RKO (cell line): ENCODE data around the gene TNFRSF14.
"Not testable (repeated sequence)": the region's sequence is repeated elsewhere in the genome, so short reads cannot be mapped to it uniquely, and the experiment has no call there.

ENCODE experiments used
- DNase-seq: peaks from one replicate; pipeline ENCODE4 v3.0.0-alpha.2; 2016; ENCODE audit warnings: low spot score

Gene TNFRSF14

DNA sequence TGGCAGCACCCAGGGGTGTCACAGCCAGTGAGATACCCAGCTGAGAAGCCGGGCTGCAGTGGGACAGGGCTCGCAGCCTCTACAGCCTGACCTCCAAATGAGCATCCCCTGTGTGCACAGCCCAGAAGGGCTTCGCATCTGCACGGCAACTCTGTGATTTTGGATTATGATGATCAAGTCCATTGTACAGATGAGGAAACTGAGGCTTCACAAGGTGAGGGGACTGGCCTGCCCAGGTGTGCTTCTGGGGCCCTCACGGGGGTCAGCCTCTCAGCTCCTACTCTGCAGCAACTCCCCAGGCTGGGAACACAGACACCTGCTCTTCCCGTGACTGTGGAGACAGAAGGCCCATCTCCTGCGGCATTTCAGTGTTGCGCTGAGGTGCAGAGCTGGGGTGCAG is 17.3 kb upstream of the TNFRSF14 start:
- DNase-seq, result no peak

DNA sequence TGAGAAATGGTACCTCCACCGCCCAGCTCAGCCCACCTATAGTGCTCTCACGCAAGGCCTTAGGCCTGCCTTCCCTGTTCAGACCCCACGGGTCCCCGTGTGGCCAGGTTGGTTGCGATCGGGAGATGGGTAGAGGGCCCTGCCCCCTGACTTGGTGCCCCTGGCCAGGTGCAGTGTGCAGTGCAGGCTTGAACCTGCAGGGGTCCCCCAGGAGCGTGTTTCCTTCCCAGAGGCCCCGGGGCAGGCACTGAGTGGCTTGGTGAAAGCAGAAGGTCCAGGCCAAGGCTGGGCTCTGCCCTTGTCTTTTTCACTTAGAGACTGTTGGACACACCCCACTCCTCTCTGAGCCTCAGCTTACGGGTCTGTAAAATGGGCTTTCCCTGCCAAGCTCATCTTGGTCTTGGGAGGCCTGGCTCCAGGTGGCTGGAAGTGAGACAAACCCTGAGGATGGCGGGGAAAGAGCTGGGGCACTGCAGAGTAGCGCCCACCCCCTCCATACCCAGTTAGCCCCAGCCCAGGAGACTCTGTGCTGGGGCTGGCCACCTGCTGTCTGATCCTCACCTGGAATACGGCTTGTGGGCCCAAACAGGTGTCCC is 16.8 kb upstream of the TNFRSF14 start:
- no peak for DNase-seq

DNA sequence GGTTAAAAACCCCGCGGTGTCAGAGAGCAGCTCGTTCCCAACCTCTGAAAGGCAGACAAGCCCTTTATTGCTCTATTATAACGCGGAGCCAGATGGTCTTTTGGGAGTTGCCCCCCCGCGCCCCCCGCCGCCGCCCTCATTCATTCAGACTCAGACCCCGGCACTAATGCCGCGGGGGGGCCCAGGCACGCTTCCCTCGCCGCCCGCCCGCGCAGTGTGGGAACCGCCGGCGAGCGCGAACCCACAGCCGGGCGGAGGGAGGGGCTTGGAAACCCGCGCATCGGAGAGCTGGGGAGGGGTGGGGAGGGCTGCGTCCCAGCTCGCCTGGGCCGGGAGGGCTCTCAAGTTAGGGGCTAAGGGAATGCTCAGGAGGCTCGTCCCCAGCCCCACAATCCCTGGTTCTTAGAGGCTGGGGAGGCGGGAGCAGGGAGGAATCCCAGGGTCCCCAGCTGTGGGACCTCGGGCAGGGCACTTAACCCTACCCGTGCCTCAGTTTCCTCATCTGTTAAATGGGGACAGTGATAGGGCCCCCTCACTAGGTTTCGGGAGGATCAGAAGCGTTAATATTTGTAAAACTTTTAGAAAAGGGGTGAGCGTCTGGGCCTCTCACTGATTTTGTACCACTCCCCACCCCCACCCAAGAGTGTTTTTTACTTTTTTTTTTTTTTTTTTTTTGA is 15.2 kb upstream of the TNFRSF14 start:
- no peak for DNase-seq

DNA sequence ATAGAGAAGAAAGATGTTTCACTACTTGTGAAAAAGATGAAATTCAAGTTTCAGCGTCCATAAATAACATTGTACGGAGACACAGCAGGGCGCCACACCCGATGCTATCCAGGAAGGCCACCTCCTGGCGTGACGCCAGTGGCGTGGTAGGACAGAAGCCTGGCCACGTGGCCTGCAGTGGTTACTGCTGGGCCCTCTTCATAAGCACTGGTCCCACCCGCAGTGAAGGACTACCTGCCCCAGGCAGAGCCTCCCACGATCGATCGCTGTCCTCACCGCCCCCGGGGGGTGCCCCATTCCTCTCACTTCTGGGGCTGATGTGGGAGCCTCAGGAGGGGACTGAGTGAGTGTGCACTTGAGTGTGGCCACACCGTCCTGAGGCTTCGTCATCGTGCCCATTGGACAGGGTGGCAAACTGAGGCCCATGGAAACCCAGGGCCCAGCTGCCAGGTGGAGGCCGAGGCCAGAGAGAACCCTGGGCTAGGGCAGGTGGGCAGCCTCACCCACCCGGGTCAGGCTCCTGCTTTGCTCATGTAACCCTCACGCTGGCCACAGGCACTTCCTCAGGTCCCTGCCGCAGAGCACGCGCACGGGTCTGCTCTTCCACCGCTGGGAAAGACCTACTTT is 14.4 kb upstream of the TNFRSF14 start:
- no peak for DNase-seq

DNA sequence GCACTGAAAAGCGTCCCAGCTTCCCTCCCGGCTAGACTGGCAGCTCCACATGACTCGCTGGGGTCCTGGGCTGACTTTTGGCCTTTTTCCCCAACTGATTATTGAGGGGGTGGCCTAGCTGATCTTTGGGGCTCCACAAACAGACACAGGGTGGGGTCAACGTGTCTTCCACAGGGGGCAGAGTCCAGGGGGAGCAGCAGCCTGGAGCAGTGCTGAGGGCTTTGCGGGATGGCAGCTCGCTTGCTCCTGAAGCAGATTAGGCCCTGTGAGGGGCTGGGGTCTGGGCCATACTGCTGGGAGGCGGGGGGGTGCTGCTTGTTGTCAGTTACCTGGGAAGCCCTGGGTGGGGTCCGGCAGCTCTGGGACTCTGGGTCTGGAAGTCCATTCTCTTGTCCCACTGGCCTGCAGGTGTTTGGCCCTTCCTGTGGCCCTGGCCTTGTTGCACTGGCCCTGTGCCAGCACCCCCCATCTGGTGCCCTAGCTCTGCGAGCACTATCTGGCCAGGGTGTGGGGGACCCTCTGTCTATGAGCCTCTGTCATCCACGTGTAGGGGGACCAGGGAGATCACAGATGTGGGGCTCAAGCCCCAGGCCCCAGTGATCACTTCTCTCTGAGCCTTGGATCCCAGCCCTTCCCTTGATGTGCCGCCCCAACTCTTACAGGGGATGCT is 13.8 kb upstream of the TNFRSF14 start:
- DNase-seq, result no peak

DNA sequence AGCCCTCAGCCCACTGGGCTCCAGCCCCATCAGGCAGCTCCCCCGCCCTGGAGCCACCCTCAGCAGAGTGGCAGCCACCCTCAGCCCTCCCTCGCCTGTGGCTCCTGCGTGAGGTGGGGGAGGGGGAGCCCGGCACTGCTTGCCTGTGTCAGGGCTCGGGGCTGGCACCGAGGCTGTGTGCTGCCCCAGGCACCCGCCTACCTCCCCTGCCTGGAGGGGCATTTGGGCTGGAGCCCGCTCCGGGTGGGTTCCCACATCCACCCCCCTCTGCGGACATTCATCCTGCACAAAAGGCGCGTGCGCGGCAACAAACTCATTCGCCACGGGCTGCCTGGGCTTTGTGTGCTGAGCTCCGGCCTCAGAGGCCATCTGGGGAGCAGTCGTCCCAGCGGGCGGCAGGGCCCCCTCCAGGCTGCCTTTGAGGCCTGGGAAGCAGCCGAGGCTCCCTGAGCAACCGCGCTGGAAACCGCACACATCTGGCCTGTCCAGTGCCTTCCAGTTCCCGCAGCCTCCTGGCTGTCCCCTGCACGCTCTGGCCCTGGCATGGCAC is 12.6 kb upstream of the TNFRSF14 start:
- no peak for DNase-seq

DNA sequence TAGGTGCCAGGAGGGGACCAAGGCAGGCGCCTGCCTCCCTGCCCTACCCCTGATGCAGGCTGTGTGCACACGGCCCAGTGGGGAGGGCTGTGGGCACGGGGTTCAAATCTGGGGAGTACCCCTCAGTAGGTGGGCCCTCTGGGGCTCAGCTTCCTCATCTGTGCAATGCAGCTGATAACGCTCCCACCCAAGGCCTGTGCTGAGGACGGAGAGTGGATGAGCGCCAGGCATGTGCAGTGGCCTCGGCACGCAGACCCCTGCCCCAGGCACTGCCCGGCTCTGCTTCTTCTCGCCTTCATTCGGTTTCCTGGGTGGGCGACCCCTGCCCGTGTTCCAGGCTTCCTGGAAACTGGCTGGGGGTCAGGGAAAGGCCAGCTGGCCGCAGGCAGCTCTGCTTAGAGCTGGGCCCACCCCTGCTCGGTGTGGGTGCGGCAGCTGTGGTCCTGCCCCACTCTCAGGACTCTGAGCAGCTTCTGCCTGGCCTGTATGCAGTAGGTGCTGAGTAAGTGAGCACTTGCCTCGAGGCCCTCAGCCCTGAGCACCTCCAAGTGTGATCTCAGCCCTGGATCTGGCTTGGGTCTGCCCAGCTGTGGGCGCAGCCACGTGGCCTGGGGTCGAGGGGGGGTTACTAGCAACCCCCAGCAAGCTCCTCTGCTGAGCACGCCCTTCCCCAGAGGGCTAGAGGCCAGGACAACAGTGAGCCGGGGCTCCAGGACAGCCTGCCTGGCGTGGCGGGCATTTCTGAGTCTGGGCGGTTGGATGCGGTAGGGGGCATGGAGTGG is 11.9 kb upstream of the TNFRSF14 start:
- no peak for DNase-seq

DNA sequence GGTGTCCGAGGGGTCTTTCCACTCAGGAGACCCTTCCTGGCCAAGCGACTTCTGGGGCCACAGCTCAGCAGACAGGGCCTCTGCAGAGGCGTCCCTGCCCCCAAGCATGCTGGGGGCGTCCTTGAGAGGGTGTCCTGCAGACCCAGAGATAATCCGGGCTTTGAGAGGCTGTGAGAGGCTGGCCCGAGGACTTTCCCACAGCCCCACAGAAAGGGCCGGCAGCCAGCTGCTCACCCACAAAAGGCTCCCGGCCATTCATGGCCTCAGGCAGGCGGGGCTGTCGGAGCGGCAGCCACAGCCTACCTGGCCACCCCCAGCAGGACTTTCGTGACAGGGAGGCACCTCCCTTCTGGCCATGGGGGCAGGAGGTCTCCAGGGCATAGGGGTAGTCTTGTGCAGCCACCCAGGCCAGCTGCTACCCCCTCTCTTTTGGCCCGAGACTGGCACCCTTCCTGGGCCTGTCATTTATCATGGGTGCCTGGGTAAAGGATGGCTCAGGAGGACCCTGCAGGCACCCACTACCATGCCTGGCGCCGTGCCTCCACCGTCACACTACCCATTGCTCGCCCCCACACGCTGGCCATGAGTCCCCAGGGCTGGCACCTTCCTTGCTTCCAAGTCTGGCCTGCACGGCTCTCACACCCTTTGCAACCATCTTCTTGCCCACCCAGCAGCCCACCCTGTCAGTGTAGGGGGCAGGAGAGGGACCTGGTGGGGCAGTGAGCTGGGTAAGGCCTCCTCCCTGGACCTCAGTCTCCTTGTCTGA is 11.1 kb upstream of the TNFRSF14 start:
- no peak for DNase-seq

DNA sequence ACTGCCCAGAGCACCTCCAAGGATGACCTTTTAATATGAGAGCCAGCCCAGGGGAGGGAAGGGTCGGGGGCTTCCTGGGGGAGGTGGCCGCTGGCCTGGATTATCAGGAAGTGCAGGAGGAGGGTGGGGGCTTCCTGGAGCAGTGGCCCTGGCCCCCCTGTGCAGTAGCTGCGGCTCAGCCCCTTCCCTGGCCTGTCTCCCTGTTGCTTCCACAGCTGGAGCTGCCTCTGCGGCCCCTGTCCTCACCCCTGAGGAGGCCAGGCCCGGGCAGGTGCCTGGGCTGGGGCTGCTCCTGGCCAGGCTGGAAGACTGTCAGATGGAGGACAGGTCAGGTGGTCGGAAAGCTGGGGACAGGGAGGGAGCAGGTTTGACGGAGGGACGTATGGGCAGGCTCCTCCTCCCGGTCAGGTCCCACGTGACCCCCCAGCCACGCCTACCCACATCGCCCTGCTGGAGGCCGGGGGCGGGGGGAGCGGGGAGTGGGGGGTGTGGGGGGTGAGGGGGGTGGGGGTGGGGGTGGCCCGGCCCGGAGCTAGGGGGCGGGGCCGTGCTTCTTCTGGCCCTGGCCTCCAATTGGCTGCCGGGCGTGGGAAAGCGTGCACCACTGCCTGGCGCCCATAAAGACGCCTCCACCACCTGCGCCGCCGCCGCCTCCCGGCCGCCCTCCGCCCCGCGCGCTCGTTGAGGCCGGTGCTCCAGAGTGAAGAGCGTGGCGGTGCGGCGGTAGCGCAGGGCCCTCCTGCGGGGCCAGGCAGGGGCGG is 10.2 kb upstream of the TNFRSF14 start:
- DNase-seq, result peak; percentile 90

DNA sequence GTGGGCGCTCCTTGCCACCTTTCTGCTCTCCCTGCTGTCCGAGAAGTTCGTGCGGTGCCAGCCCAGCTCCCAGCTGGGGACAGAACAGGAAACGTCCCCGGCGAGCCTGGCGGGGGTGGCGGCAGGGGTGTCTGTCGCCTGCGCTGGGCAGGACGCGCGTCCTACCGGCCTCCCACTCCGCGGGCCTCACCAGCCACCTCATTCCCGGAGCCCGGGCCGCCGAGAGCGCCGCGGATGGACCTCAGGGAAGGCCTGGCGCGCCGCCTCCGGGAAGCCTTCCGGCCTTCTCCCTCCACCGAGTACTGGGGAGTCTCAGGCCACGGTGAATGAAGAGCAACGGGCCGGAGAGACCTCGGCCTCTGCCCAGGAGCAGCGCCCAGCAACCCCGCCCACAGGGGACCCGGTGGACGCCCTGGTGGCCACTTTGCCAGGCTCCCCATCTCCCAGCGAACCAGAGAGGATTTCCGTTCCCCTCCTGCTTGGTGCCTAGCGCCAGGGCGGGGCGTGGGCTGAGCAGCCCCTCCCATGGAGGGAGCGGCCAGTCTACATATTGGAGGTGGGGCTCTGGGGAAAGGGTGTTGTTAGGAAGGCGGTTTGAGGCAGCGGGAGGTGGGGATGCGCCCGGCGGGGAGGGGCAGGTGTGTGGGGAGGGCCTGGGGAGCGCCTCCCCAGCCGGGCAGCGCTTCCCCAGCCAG is 9.5 kb upstream of the TNFRSF14 start:
- DNase-seq, result peak; percentile 93

DNA sequence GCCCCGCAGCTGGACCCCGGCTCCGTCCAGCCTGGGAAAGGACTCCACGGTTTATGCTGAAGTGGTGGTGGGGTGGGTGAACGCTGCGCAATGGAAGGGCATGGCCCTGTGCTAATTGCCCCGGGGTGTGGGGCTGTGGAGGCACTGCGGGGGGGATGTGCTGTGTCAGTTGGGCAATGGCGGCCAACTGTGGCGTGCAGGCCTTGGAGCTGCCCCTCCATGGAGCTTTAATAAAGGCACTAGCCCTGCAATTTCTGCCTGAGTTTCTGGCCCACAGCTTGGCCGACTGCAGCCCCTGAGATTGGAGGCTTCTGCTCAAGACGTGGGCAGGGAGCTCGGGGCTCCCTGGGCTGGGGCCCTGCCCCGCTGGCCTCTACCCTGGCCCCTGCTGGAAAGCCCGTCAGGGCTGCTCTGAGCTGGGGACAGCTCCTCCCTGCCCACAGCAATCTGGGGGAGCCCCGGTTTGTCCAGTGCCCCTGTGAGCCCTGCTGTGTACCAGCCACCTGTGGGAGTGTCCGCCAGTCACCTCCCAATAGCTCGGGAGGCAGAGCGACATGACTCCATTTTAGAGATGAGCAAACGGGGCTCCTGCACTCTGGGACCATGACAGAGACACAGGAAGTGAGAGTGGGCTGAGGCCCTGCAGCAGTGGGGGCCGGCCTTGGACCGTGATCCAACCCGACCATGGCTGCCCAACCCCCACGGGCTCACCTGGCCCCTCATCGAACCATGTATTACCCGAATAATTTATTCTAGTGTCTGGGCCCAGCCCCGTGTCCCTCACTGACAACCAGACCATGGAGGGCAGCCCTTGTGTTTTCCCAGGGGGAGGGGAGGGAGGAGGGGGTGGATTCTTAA is 8.7 kb upstream of the TNFRSF14 start:
- peak; percentile 53 for DNase-seq

DNA sequence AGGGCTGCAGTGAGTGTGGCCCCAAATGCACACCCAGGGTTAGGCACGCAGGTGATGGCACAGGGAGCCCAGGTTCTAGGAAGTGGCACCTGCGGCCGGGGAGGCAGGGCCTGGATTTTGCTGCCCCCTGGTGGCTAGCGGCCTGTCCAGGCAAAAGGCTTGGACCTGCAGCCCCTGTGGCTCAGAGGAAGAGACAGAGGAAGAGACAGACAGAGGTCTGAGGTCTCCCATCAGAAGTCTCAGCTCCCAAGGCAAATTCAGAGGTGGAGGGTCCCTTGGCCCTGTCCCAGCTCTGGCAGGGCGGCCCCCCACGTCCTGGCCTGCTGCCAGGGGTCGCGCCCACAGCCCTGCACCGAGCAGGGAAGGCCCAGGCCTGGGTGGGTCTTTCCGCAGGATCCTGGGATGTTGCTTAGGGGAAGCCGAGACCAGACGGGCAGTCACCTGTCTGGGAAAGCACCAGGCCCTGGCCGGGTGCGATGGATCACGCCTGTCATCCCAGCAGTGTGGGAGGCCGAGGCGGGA is 8.0 kb upstream of the TNFRSF14 start:
- DNase-seq, result peak; percentile 79

DNA sequence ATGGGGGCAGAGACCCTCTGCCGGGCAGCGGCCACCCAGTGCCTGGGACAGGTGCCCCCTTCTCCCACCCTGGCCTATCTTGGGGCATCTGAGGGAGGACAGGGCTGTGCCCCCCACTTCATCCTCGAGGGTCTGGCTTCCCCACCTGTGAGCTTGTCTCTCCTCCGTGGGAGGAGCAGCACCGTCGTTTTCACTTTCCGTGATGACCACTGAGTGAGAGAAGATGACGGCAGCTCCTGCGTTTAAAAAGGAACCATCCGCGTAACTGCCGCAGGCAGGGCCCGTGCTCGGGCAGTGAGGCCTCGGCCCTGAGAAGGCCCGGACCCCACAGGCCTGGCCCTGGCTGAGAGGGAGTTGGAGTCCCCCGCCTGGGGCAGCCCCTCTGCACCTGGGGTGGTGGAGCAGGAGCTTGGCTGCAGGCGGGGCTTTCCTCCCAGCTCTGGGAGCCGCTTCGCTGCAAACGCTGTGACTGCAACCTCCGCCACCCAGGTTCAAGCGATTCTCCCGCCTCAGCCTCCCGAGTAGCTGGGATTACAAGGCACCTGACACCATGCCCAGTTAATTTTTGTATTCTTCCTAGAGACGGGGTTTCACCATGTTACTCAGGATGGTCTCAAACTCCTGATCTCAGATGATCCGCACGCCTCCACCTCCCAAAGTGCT is 6.7 kb upstream of the TNFRSF14 start:
- not testable (repeated sequence) for DNase-seq

DNA sequence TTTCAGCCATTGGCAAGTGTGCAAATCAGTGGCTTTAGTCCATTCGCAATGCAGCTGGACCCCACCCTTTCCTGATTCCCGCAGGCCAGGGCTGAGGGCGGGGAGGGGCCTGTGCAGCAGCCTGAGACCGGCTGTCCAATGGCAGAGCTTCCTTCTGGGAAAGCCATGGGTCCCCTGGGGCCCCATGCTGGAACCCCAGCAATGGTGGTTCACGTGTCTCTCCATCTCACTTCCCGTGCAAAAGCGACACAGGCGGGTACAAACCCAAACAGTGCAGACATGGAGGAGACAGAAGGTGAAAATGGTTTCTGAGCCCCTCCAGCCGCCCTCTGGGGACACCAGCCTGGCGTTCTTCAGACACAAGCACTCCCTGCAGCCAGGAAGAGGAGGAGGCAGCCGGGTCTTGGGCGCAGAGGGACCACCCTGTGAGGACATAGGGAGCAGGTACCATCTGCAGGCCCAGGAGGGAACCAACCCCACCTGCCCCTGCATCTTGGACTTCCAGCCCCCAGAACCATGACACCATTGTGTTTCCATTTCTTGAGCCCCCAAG is 5.8 kb upstream of the TNFRSF14 start:
- DNase-seq, result not testable (repeated sequence)

DNA sequence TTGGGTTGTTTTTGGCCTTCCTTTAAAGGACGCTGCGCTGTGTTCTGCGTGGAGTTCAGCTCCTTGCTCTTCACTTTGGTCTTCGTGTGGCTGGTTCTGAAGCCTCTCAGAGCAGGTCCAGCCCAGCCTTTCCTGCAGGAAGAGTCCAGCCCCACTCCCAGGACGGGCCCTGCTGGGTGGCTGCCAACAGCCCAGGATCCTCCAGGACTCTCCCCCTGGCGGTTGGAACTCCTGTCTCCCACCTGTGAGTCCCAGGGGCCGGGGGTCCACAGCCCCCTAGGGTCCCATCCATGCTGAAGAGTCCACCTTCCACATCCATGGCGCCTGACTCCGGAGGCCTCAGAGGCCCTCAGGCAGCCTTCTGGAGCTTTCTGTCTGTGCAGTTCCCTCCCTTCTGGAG is 4.6 kb upstream of the TNFRSF14 start:
- DNase-seq, result not testable (repeated sequence)

DNA sequence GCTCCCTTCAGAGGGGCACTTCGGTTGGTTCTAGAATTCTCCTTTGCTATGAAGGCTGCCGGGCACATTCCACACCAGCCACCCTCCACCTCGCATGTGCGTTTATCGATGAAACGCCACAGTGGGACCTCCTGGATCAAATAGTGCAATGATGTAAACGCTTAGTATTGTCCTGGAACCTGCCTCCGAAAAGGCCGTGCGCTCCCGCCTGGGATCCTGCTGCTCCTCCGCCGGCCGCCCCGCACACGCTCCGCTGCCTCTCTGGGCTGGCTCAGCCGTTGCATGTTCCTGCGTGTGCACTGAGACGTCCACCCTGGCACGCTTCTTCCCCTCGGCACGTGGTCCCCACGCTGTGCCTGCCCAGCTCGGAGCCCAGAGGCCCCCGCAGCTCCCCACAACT is 4.0 kb upstream of the TNFRSF14 start:
- DNase-seq, result no peak

DNA sequence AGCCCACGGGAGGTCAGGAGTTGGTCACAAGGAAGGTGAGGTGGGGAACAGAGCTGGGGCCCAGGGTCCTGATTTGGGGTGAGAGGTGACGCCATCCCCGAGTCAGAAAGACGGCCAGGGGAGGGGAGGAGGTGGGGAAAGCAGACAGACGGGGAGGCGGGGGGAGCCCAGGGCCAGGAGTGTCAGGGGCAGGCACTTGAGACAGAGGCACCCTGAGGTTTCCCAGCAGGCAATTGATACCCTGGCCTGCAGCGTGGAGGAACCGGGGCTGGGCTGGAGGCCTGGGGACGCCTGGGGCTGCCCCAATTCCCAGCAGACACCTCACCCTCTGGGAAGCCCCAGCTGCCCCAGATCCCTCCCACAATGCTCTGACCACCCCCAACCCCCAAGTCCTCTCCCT is 3.1 kb upstream of the TNFRSF14 start:
- not testable (repeated sequence) for DNase-seq
